Fibroblast of lung (primary cell): ENCODE results near the gene VSTM2A. TPM values are rescaled to one million over a fixed set of nuclear protein-coding genes. Genes with fewer than 3 reads are reported as not detected.

Source experiments
- DNase-seq, 2 donors: peaks; one replicate each; pipeline versions ENCODE4 v3.0.0 to v3.0.0-alpha.2; 2010; ENCODE audit warnings: low read depth in 2 of 2
- H2AFZ ChIP-seq: 2 replicates; pipeline ENCODE4 v1.5.1; 2012; ENCODE audit warnings: low read length, control low read depth, inconsistent platforms
- H3K27ac ChIP-seq: 2 replicates; pipeline ENCODE4 v1.5.1; 2011; ENCODE audit warnings: low read length, control low read depth; ENCODE audit not compliant: insufficient read depth
- H3K27me3 ChIP-seq: 2 replicates; pipeline ENCODE4 v1.5.1; 2011; ENCODE audit warnings: mild to moderate bottlenecking, low read length; ENCODE audit not compliant: control insufficient read depth, insufficient read depth
- H3K36me3 ChIP-seq: 2 replicates; pipeline ENCODE4 v1.5.1; 2011; ENCODE audit warnings: low read length; ENCODE audit not compliant: control insufficient read depth, insufficient read depth
- H3K4me1 ChIP-seq: 2 replicates; pipeline ENCODE4 v1.5.1; 2011; ENCODE audit warnings: low read length; ENCODE audit not compliant: control insufficient read depth, insufficient read depth; ENCODE audit errors: extremely low read depth
- H3K4me2 ChIP-seq: 2 replicates; pipeline ENCODE4 v1.5.1; 2011; ENCODE audit warnings: low read length, control low read depth; ENCODE audit not compliant: insufficient read depth; ENCODE audit errors: extremely low read depth
- H3K4me3 ChIP-seq, 4 experiments: fragments of 200-600 bp in 1 of 4; sonication (generic) in 1 of 4; replicated peaks in 1 of 4; 2 replicates each; pipeline ENCODE4 v1.5.1; 2011 to 2016; ENCODE audit warnings: low read length in 4 of 4, low read depth in 3 of 4, mild to moderate bottlenecking in 3 of 4, control low read depth in 2 of 4, inconsistent platforms in 1 of 4, mixed read lengths in 1 of 4; ENCODE audit not compliant: insufficient read depth in 1 of 4; ENCODE audit errors: control extremely low read depth in 1 of 4
- H3K79me2 ChIP-seq: 2 replicates; pipeline ENCODE4 v1.5.1; 2012; ENCODE audit warnings: mild to moderate bottlenecking, low read length, inconsistent platforms; ENCODE audit not compliant: control insufficient read depth, insufficient read depth
- H3K9ac ChIP-seq: 2 replicates; pipeline ENCODE4 v1.5.1; 2011; ENCODE audit warnings: mild to moderate bottlenecking, low read length, control low read depth; ENCODE audit not compliant: insufficient read depth
- H3K9me3 ChIP-seq: 2 replicates; pipeline ENCODE4 v1.5.1; 2012; ENCODE audit warnings: low read depth, low read length; ENCODE audit not compliant: control insufficient read depth, insufficient read depth
- H4K20me1 ChIP-seq: 2 replicates; pipeline ENCODE4 v1.5.1; 2011; ENCODE audit warnings: low read length; ENCODE audit not compliant: control insufficient read depth, insufficient read depth; ENCODE audit errors: extremely low read depth
- CTCF ChIP-seq, 2 donors: IDR thresholded peaks in 1 of 2; conservative IDR thresholded peaks in 1 of 2; 1 replicate in 1 of 2; 2 replicates in 1 of 2; pipeline ENCODE4 v1.5.1; 2011 to 2012; ENCODE audit warnings: low read length in 2 of 2, control low read depth in 1 of 2, inconsistent platforms in 1 of 2, low read depth in 1 of 2, mild to moderate bottlenecking in 1 of 2
- EZH2 ChIP-seq: IDR thresholded peaks from 2 replicates; pipeline ENCODE4 v1.5.1; 2012; ENCODE audit warnings: low read length, control low read depth, mild to moderate bottlenecking; ENCODE audit errors: missing control alignments
- polyA plus RNA-seq, 2 donors: library from polyadenylated mRNA; depleted of rRNA in 1 of 2; stranded (reverse) in 1 of 2; unstranded in 1 of 2; fragments of >200 nt; gene quantifications; 2 replicates each; pipeline ENCODE4 v1.2.1, GENCODE V29; 2011 to 2012; ENCODE audit warnings: missing spikeins in 1 of 2
- total RNA-seq: library from RNA; depleted of rRNA; stranded (reverse); fragments of >200 nt; gene quantifications from 2 replicates; pipeline ENCODE4 v1.2.1, GENCODE V29; 2014

The VSTM2A gene
- total and polyA plus RNA-seq, 2 donors (not counting 1 experiment from before 2014, with no cell fraction given), result not detected

GRCh38 chr7:54546986-54547314 lies 4.8 kb downstream of the VSTM2A start:
- TF ChIP-seq EZH2, result no peak
- TF ChIP-seq CTCF (conservative IDR thresholded peaks at IDR 0.05 in 1 of 2, IDR thresholded peaks at IDR 0.05 in 1 of 2; ENCODE audit: low read depth in 1 of 2, low read length in 2 of 2), result no peak
- DNase-seq, result no peak
- Histone ChIP-seq H3K79me2 (no peaks in the 10 kb centered on the region), H3K4me1 (no peaks in the 10 kb centered on the region), H4K20me1 (no peaks in the 10 kb centered on the region), H3K9ac (no peak overlapping the region), H3K4me3 (no peak overlapping the region), H2AFZ (no peak overlapping the region), H3K27me3 (peaks cover 15% of the 10 kb centered on the region), H3K9me3 (no peaks in the 10 kb centered on the region), H3K4me2 (no peak overlapping the region), H3K36me3 (no peaks in the 10 kb centered on the region), H3K27ac (no peak overlapping the region)

- no peak for DNase-seq
- no peaks in the 10 kb centered on the region for H4K20me1 ChIP-seq
- H3K9me3 ChIP-seq, result no peaks in the 10 kb centered on the region
- no peak overlapping the region for H2AFZ ChIP-seq
- H3K27ac ChIP-seq, result no peak overlapping the region
- no peaks in the 10 kb centered on the region for H3K4me1 ChIP-seq
- H3K9ac ChIP-seq, result no peak overlapping the region
- H3K79me2 ChIP-seq, result no peaks in the 10 kb centered on the region
- no peaks in the 10 kb centered on the region for H3K36me3 ChIP-seq
- TF ChIP-seq EZH2 (no peak), CTCF (conservative IDR thresholded peaks at IDR 0.05 in 1 of 2, IDR thresholded peaks at IDR 0.05 in 1 of 2; ENCODE audit: low read depth in 1 of 2, low read length in 2 of 2) (no peak)
- H3K4me3 ChIP-seq, result no peak overlapping the region
- no peak overlapping the region for H3K4me2 ChIP-seq
- no peaks in the 10 kb centered on the region for H3K27me3 ChIP-seq
Measured at GRCh38 chr7:54550471-54550870, 8.3 kb downstream of the VSTM2A start.

GRCh38 chr7:54556121-54556520 lies 13.9 kb downstream of the VSTM2A start:
- Histone ChIP-seq H3K4me3 (no peak overlapping the region), H3K4me1 (no peaks in the 10 kb centered on the region), H2AFZ (no peak overlapping the region)

More at GRCh38 chr7:54556121-54556520, 13.9 kb downstream of the VSTM2A start:
- Histone ChIP-seq H3K27me3 (no peaks in the 10 kb centered on the region), H3K36me3 (no peaks in the 10 kb centered on the region), H3K27ac (no peak overlapping the region), H4K20me1 (no peaks in the 10 kb centered on the region), H3K9me3 (no peaks in the 10 kb centered on the region), H3K9ac (no peak overlapping the region), H3K4me2 (no peak overlapping the region), H3K79me2 (no peaks in the 10 kb centered on the region)
- TF ChIP-seq CTCF (conservative IDR thresholded peaks at IDR 0.05 in 1 of 2, IDR thresholded peaks at IDR 0.05 in 1 of 2; ENCODE audit: low read depth in 1 of 2, low read length in 2 of 2), result no peak
- no peak for TF ChIP-seq EZH2
- no peak for DNase-seq
